PC-3 (cell line): ENCODE measurements around the gene NOC2L. TPM values are rescaled to one million over a fixed set of nuclear protein-coding genes. Genes with fewer than 3 reads are reported as not detected.

Experiments used
- ATAC-seq: fragments of 200-7000 bp; cut with Tn5 transposase; 2 replicates; pipeline ENCODE4 v1.9.1; 2020; ENCODE audit warnings: mild to moderate bottlenecking, moderate library complexity
- BruUV-seq: library from RNA; stranded (reverse); fragments of 400-500 nt; replicated peaks from 2 replicates; lab custom pipeline; 2021; lab: Mats Ljungman, UMichigan
- CTCF ChIA-PET: fragments of 300-600 bp; sonication (Branson Sonifier 250); formaldehyde crosslinking; loops from one replicate; lab custom pipeline; 2022; ENCODE audit warnings: antibody characterized with exemption; lab: Charles Lee
- POLR2A ChIA-PET: fragments of 300-600 bp; sonication (Branson Sonifier 250); formaldehyde crosslinking; loops from one replicate; lab custom pipeline; 2022; ENCODE audit warnings: antibody characterized with exemption; ENCODE audit not compliant: unreplicated experiment; lab: Charles Lee
- DNase-seq: peaks from one replicate; pipeline ENCODE4 v3.0.0-alpha.2; 2015
- H2AFZ ChIP-seq: fragments of 300-600 bp; sonication (generic); 2 replicates; pipeline ENCODE4 v1.6.0; 2016; ENCODE audit warnings: antibody characterized with exemption, low read length
- H3F3A ChIP-seq: fragments of 300-600 bp; sonication (generic); one replicate; pipeline ENCODE4 v1.6.0; 2017; ENCODE audit warnings: antibody characterized with exemption, low read length, control low read depth, mild to moderate bottlenecking; ENCODE audit not compliant: unreplicated experiment
- H3K27ac ChIP-seq: fragments of 300-600 bp; sonication (generic); 2 replicates; pipeline ENCODE4 v1.5.1; 2016; ENCODE audit warnings: mild to moderate bottlenecking, low read length
- H3K27me3 ChIP-seq: fragments of 300-600 bp; sonication (generic); 2 replicates; pipeline ENCODE4 v1.6.1; 2016; ENCODE audit warnings: low read length, mixed read lengths
- H3K36me3 ChIP-seq: fragments of 300-600 bp; sonication (generic); 2 replicates; pipeline ENCODE4 v1.6.1; 2016; ENCODE audit warnings: low read depth, mixed run types, low read length, mixed read lengths
- H3K4me1 ChIP-seq: fragments of 300-600 bp; sonication (generic); 2 replicates; pipeline ENCODE4 v1.5.1; 2016; ENCODE audit warnings: low read length; ENCODE audit not compliant: insufficient read depth
- H3K4me2 ChIP-seq: fragments of 300-600 bp; sonication (generic); 2 replicates; pipeline ENCODE4 v1.6.0; 2016; ENCODE audit warnings: low read length
- H3K4me3 ChIP-seq: fragments of 300-600 bp; sonication (generic); 2 replicates; pipeline ENCODE4 v1.5.1; 2016; ENCODE audit warnings: mild to moderate bottlenecking, low read length, mixed read lengths
- H3K79me2 ChIP-seq: fragments of 300-600 bp; sonication (generic); 2 replicates; pipeline ENCODE4 v1.6.1; 2017; ENCODE audit warnings: low read length, mixed read lengths
- H3K9ac ChIP-seq: fragments of 300-600 bp; sonication (generic); 2 replicates; pipeline ENCODE4 v1.6.0; 2016; ENCODE audit warnings: mild to moderate bottlenecking, low read length
- H3K9me2 ChIP-seq: fragments of 300-600 bp; sonication (generic); replicated peaks from 2 replicates; pipeline ENCODE4 v1.6.1; 2016; ENCODE audit warnings: mixed run types, low read length, mixed read lengths
- H3K9me3 ChIP-seq: fragments of 300-600 bp; sonication (generic); 2 replicates; pipeline ENCODE4 v1.6.1; 2016; ENCODE audit warnings: low read length, mixed read lengths
- H4K20me1 ChIP-seq: fragments of 300-600 bp; sonication (generic); 2 replicates; pipeline ENCODE4 v1.6.1; 2016; ENCODE audit warnings: low read length, mixed read lengths
- CTCF ChIP-seq: fragments of 300-600 bp; sonication (generic); conservative IDR thresholded peaks from 2 replicates; pipeline ENCODE4 v1.5.1; 2017; ENCODE audit warnings: antibody characterized with exemption, low read depth, mild to moderate bottlenecking, low read length
- EZH2 ChIP-seq: fragments of 300-600 bp; sonication (generic); IDR thresholded peaks from one replicate; pipeline ENCODE4 v1.6.1; 2017; ENCODE audit warnings: antibody characterized with exemption, mild to moderate bottlenecking, low read length; ENCODE audit not compliant: unreplicated experiment
- EZH2phosphoT487 ChIP-seq: fragments of 300-600 bp; sonication (generic); IDR thresholded peaks from 2 replicates; pipeline ENCODE4 v1.6.1; 2018; ENCODE audit warnings: mild to moderate bottlenecking, antibody characterized with exemption, low read length, borderline replicate concordance
- intact Hi-C: fragments of 100-400 bp; cut with micrococcal nuclease; formaldehyde crosslinking; loops from 2 replicates; pipeline ENCODE4 v1.9.0; 2023
- total RNA-seq: library from RNA; depleted of rRNA; stranded (reverse); fragments of >200 nt; gene quantifications from 2 replicates; pipeline ENCODE4 v1.2.3, GENCODE V29; 2014

Gene NOC2L
- total RNA-seq, 1 experiment from 2014 or later, result 262 TPM

- Histone ChIP-seq H3K4me3 (no peak overlapping the region), H3F3A (no peaks in the 10 kb centered on the region), H3K4me2 (no peak overlapping the region), H3K27me3 (peaks cover 41% of the 10 kb centered on the region), H3K9ac (no peak overlapping the region), H3K4me1 (peaks cover 3% of the 10 kb centered on the region; the same call in 1 of the 2 replicates), H3K79me2 (no peaks in the 10 kb centered on the region), H2AFZ (no peak overlapping the region), H3K27ac (no peak overlapping the region), H3K9me3 (no peaks in the 10 kb centered on the region), H3K9me2 (no peaks in the 10 kb centered on the region), H3K36me3 (no peaks in the 10 kb centered on the region), H4K20me1 (no peaks in the 10 kb centered on the region)
- ChIA-PET POLR2A (no interaction called here), CTCF (no interaction called here)
- no TSS peak for BruUV-seq
- ATAC-seq, result no peak
- TF ChIP-seq EZH2 (no peak), EZH2phosphoT487 (no peak), CTCF (no peak)
- DNase-seq, result no peak
- intact Hi-C loops, result no loop called here
These were observed 44.7 kb downstream of the NOC2L start for GRCh38 chr1:914131-914890.

- CTCF ChIA-PET, result no interaction called here
- peaks cover 34% of the 10 kb centered on the region for H3K27me3 ChIP-seq
These were observed 45.4 kb downstream of the NOC2L start for GRCh38 chr1:913491-914130.

More at GRCh38 chr1:913491-914130, 45.4 kb downstream of the NOC2L start:
- Histone ChIP-seq H3K36me3 (no peaks in the 10 kb centered on the region), H2AFZ (no peak overlapping the region), H3K27ac (no peak overlapping the region), H3K9me2 (no peaks in the 10 kb centered on the region), H3K9me3 (no peaks in the 10 kb centered on the region), H3K4me3 (no peak overlapping the region), H3F3A (no peaks in the 10 kb centered on the region), H3K4me2 (no peak overlapping the region), H4K20me1 (no peaks in the 10 kb centered on the region), H3K79me2 (no peaks in the 10 kb centered on the region), H3K9ac (no peak overlapping the region), H3K4me1 (peaks cover 3% of the 10 kb centered on the region; the same call in 1 of the 2 replicates)
- POLR2A ChIA-PET, result no interaction called here
- TF ChIP-seq EZH2, result no peak
- no peak for TF ChIP-seq CTCF
- no peak for TF ChIP-seq EZH2phosphoT487
- no peak for ATAC-seq
- intact Hi-C loops, result no loop called here
- no peak for DNase-seq
- BruUV-seq, result no TSS peak
